GM18511 (cell line): ENCODE measurements around the gene SSX2IP.
"Not testable (repeated sequence)": the region's sequence is repeated elsewhere in the genome, so short reads cannot be mapped to it uniquely, and the experiment has no call there.

ENCODE experiments used
- ATAC-seq: cut with Tn5 transposase; IDR thresholded peaks from one replicate; pipeline ENCODE4 v1.9.1; 2021; ENCODE audit warnings: mild to moderate bottlenecking, moderate library complexity; ENCODE audit not compliant: unreplicated experiment

SSX2IP gene

GRCh38 chr1:84620720-84621313, 69.4 kb downstream of the SSX2IP start:
- peak; percentile 96 for ATAC-seq

GRCh38 chr1:84619383-84620102, 70.7 kb downstream of the SSX2IP start:
- no peak for ATAC-seq

- ATAC-seq = no peak
These were observed 72.9 kb downstream of the SSX2IP start for GRCh38 chr1:84617349-84617748.

GRCh38 chr1:84615790-84616189, 74.5 kb downstream of the SSX2IP start:
- no peak for ATAC-seq

GRCh38 chr1:84613887-84614286, 76.4 kb downstream of the SSX2IP start:
- ATAC-seq = no peak

- ATAC-seq = no peak
These were observed 77.2 kb downstream of the SSX2IP start for GRCh38 chr1:84613026-84613425.

GRCh38 chr1:84611796-84612195, 78.5 kb downstream of the SSX2IP start:
- ATAC-seq = no peak

GRCh38 chr1:84611091-84611490, 79.2 kb downstream of the SSX2IP start:
- no peak for ATAC-seq

- ATAC-seq = no peak
These were observed 83.3 kb downstream of the SSX2IP start for GRCh38 chr1:84606977-84607376.

GRCh38 chr1:84605157-84605556, 85.1 kb downstream of the SSX2IP start:
- no peak for ATAC-seq

- ATAC-seq = no peak
These were observed 86.1 kb downstream of the SSX2IP start for GRCh38 chr1:84603941-84604830.

GRCh38 chr1:84603223-84603622, 87.0 kb downstream of the SSX2IP start:
- no peak for ATAC-seq

- no peak for ATAC-seq
These were observed 89.5 kb downstream of the SSX2IP start for GRCh38 chr1:84600796-84601195.

GRCh38 chr1:84598846-84599741, 91.2 kb downstream of the SSX2IP start:
- ATAC-seq = peak; percentile 84

- peak; percentile 1 for ATAC-seq
These were observed 91.8 kb downstream of the SSX2IP start for GRCh38 chr1:84598418-84598817.

- ATAC-seq = no peak
These were observed 93.2 kb downstream of the SSX2IP start for GRCh38 chr1:84597011-84597410.

GRCh38 chr1:84594959-84595358, 95.3 kb downstream of the SSX2IP start:
- not testable (repeated sequence) for ATAC-seq
